Left lung (tissue), 10 donors: ENCODE data around the gene OR1J1. TPM values are rescaled to one million over a fixed set of nuclear protein-coding genes. Genes with fewer than 3 reads are reported as not detected.

ENCODE experiments used
- ATAC-seq: fragments of 200-7000 bp; cut with Tn5 transposase; one replicate; pipeline ENCODE4 v1.9.1; 2020; ENCODE audit warnings: moderate library complexity
- DNase-seq, 4 donors: peaks; one replicate each; pipeline ENCODE4 v3.0.0-alpha.2; 2013 to 2020
- H3K27ac ChIP-seq, 2 donors: fragments of 200-600 bp; sonication (generic) in 1 of 2; one replicate each; pipeline versions ENCODE4 v1.5.0 to v1.8.0; 2020 to 2021
- H3K27me3 ChIP-seq, 2 donors: fragments of 200-600 bp; sonication (generic) in 1 of 2; one replicate each; pipeline versions ENCODE4 v1.5.0 to v1.8.0; 2020 to 2021
- H3K36me3 ChIP-seq, 2 donors: fragments of 200-600 bp; sonication (generic) in 1 of 2; one replicate each; pipeline versions ENCODE4 v1.5.0 to v1.8.0; 2020 to 2021
- H3K4me1 ChIP-seq, 2 donors: fragments of 200-600 bp; one replicate each; pipeline ENCODE4 v1.8.0; 2021
- H3K4me3 ChIP-seq, 2 donors: fragments of 200-600 bp; sonication (generic) in 1 of 2; one replicate each; pipeline versions ENCODE4 v1.5.0 to v1.8.0; 2020 to 2021; ENCODE audit warnings: mild to moderate bottlenecking in 1 of 2
- H3K9me3 ChIP-seq, 2 donors: fragments of 200-600 bp; sonication (generic) in 1 of 2; one replicate each; pipeline versions ENCODE4 v1.5.0 to v1.8.0; 2020 to 2021
- CTCF ChIP-seq, 2 donors: fragments of 200-600 bp; sonication (generic) in 1 of 2; IDR thresholded peaks; one replicate each; pipeline versions ENCODE4 v1.5.0 to v1.8.0; 2021; ENCODE audit warnings: antibody characterized with exemption in 2 of 2
- intact Hi-C, 2 donors: fragments of 100-400 bp; cut with DNase I; formaldehyde crosslinking; loops; one replicate each; pipeline versions ENCODE4 v1.11.2 to v1.14.2; 2022
- polyA plus RNA-seq, 6 donors: library from polyadenylated mRNA; unstranded; fragments of 120-200 nt; gene quantifications; one replicate each; pipeline ENCODE4 v1.2.1, GENCODE V29; 2013; ENCODE audit not compliant: insufficient read length in 6 of 6
- total RNA-seq, 2 donors: library from RNA; stranded (reverse); fragmentation: NEBNext Ultra II Directional; extraction: Animal tissue kit (Norgen Biotek cat#: 25700); gene quantifications; one replicate each; pipeline ENCODE4 v1.2.1, GENCODE V29; 2021
- donor health status: DM: no; HTN: yes; CAD: no.
- donor health status: DM: no; HTN: no; CAD: no.

The OR1J1 gene
- total and polyA plus RNA-seq, 8 donors = not detected

- no peak for TF ChIP-seq CTCF (IDR thresholded peaks at IDR 0.05)
- DNase-seq = no peak
- intact Hi-C loops = no loop called here
Observed at GRCh38 chr9:122518226-122518625, 40.5 kb upstream of the OR1J1 start.

GRCh38 chr9:122510502-122510901, 32.8 kb upstream of the OR1J1 start, which contains the start of gene OR1J2:
Gene OR1J2, plus strand, starts transcription at chr9:122510802. Its CDS starts 0 bp downstream, at chr9:122510802.
- Histone ChIP-seq H3K27ac (no peak within 1 kb of the TSS), H3K27me3 (no peaks in the 10 kb centered on the region), H3K36me3 (no peaks in the 10 kb centered on the region), H3K4me3 (no peak within 1 kb of the TSS), H3K9me3 (no peaks in the 10 kb centered on the region), H3K4me1 (no peaks in the 10 kb centered on the region)
- ATAC-seq (no peak), DNase-seq (no peak)
- no peak for TF ChIP-seq CTCF (IDR thresholded peaks at IDR 0.05)
- intact Hi-C loops = no loop called here

More at GRCh38 chr9:122518226-122518625, 40.5 kb upstream of the OR1J1 start:
- Histone ChIP-seq H3K9me3 (no peaks in the 10 kb centered on the region), H3K27ac (no peak overlapping the region), H3K4me3 (no peak overlapping the region), H3K4me1 (no peaks in the 10 kb centered on the region), H3K36me3 (no peaks in the 10 kb centered on the region), H3K27me3 (no peaks in the 10 kb centered on the region)
- ATAC-seq = no peak

GRCh38 chr9:122506964-122507363, 29.2 kb upstream of the OR1J1 start:
- Histone ChIP-seq H3K4me3 (no peak overlapping the region), H3K27me3 (no peaks in the 10 kb centered on the region), H3K9me3 (no peaks in the 10 kb centered on the region), H3K36me3 (no peaks in the 10 kb centered on the region), H3K4me1 (no peaks in the 10 kb centered on the region), H3K27ac (no peak overlapping the region)
- ATAC-seq = no peak
- intact Hi-C loops = no loop called here
- no peak for DNase-seq
- TF ChIP-seq CTCF (IDR thresholded peaks at IDR 0.05) = no peak

- TF ChIP-seq CTCF (IDR thresholded peaks at IDR 0.05) = peak; percentile 57 to 78
- intact Hi-C loops = no loop called here
- Histone ChIP-seq H3K4me1 (no peaks in the 10 kb centered on the region), H3K36me3 (no peaks in the 10 kb centered on the region), H3K27ac (no peak overlapping the region), H3K9me3 (no peaks in the 10 kb centered on the region), H3K4me3 (no peak overlapping the region), H3K27me3 (peaks cover 0 to 4% of the 10 kb centered on the region in 2 donors)
- peak in 1 of 4 donors; percentile 5 for DNase-seq
- peak; percentile 88 for ATAC-seq
Observed at GRCh38 chr9:122498883-122499288, 21.2 kb upstream of the OR1J1 start.

- TF ChIP-seq CTCF (IDR thresholded peaks at IDR 0.05) = no peak
- Histone ChIP-seq H3K4me1 (no peaks in the 10 kb centered on the region), H3K9me3 (no peaks in the 10 kb centered on the region), H3K27ac (no peak overlapping the region), H3K4me3 (no peak overlapping the region), H3K27me3 (no peaks in the 10 kb centered on the region), H3K36me3 (no peaks in the 10 kb centered on the region)
- intact Hi-C loops = no loop called here
- no peak for ATAC-seq
- no peak for DNase-seq
Observed at GRCh38 chr9:122479062-122479461, 1.3 kb upstream of the OR1J1 start.
